ENCODE measurements around the gene ITPK1.

DNA sequence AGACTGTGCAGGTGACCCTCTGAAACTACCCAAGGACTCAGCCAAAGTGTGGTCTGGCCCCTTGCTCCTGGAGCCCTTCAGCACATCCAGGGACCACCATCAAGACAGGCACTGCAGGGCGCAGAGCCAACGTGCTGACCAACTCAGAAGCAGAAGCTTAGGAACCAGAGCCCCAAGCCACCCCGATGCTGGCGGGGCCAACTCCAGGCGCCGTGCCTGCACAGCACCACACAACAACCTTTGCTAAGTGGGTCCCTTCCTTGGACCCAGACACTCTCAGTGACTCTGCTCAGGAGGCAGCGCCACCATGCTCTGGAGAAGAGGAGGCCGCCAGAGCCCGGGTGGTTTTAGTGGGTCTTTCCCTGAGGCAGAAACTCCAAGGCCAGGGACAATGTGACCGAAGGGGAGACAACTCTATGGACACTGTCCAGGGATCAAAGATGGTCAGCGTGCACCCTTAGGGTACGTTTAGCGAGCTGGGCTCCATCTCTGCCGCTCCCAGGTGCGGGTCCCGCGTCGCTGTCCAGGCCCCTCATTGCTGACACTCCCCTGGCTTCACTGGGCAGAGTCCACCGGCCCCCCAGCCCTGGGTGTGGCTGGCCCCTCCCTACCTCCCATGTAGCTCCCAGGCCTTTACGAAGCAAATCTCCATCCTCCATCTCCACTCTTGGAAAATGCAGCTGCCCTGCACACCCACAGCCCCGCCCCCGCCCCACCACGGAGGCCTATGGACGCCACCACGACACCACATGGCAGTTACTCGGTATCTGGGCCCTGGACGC, 176.6 kb downstream of the ITPK1 start:
- TF ChIP-seq, protein P1, sequence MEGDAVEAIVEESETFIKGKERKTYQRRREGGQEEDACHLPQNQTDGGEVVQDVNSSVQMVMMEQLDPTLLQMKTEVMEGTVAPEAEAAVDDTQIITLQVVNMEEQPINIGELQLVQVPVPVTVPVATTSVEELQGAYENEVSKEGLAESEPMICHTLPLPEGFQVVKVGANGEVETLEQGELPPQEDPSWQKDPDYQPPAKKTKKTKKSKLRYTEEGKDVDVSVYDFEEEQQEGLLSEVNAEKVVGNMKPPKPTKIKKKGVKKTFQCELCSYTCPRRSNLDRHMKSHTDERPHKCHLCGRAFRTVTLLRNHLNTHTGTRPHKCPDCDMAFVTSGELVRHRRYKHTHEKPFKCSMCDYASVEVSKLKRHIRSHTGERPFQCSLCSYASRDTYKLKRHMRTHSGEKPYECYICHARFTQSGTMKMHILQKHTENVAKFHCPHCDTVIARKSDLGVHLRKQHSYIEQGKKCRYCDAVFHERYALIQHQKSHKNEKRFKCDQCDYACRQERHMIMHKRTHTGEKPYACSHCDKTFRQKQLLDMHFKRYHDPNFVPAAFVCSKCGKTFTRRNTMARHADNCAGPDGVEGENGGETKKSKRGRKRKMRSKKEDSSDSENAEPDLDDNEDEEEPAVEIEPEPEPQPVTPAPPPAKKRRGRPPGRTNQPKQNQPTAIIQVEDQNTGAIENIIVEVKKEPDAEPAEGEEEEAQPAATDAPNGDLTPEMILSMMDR (IDR thresholded peaks at IDR 0.05) = no peak
- TF ChIP-seq POLR2A (IDR thresholded peaks at IDR 0.05) = no peak
